K562 (cell line): ENCODE measurements around the gene ZBTB18. TPM values are rescaled to one million over a fixed set of nuclear protein-coding genes. Genes with fewer than 3 reads are reported as not detected.

ENCODE experiments used
- ATAC-seq: fragments of 200-7000 bp; cut with Tn5 transposase; 3 replicates; pipeline ENCODE4 v1.9.1; 2020; ENCODE audit warnings: moderate library complexity
- BruUV-seq: library from RNA; stranded (reverse); fragments of 400-500 nt; replicated peaks from 2 replicates; lab custom pipeline; 2021; lab: Mats Ljungman, UMichigan
- CTCF ChIA-PET: fragments of 300-600 bp; formaldehyde crosslinking; extraction: SDS; loops from one replicate; lab custom pipeline; 2021; ENCODE audit warnings: low intra/inter-chr PET ratio; lab: Yijun Ruan, JAX
- POLR2A ChIA-PET: fragments of 300-600, 350-650 bp; sonication (Branson Sonifier 250); formaldehyde crosslinking; extraction: SDS; loops from one replicate; lab custom pipeline; 2021; ENCODE audit warnings: antibody characterized with exemption, inconsistent platforms; lab: Yijun Ruan, JAX
- DNase-seq, 4 experiments: peaks; one replicate each; pipeline versions ENCODE4 v3.0.0 to v3.0.0-alpha.2; 2011 to 2018; ENCODE audit warnings: low spot score in 3 of 4, mixed read lengths in 3 of 4; ENCODE audit errors: extremely low read depth in 1 of 4
- FAIRE-seq: peaks from 2 replicates; lab custom pipeline; 2011; peaks lifted over from hg19 to GRCh38; lab: Jason Lieb, UNC
- H2AFZ ChIP-seq: 2 replicates; pipeline ENCODE4 v1.6.0; 2011; ENCODE audit warnings: low read depth, low read length, control low read depth, inconsistent platforms
- H3K27ac ChIP-seq: fragments of 200-600 bp; 3 replicates; pipeline ENCODE4 v1.8.0; 2011; ENCODE audit warnings: low read depth, mild to moderate bottlenecking, control low read depth, inconsistent platforms, low read length, moderate library complexity, mixed read lengths; ENCODE audit errors: extremely low read depth
- H3K27me3 ChIP-seq, 2 experiments: fragments of 300-600 bp in 1 of 2; 2 replicates in 1 of 2; 3 replicates in 1 of 2; pipeline versions ENCODE4 v1.6.0 to v1.8.0; 2011; ENCODE audit warnings: inconsistent platforms in 2 of 2, low read length in 2 of 2, mild to moderate bottlenecking in 1 of 2, mixed read lengths in 1 of 2, moderate library complexity in 1 of 2; ENCODE audit not compliant: control insufficient read depth in 2 of 2, insufficient read depth in 2 of 2
- H3K36me3 ChIP-seq: fragments of 300-600 bp; 3 replicates; pipeline ENCODE4 v1.8.0; 2011; ENCODE audit warnings: mild to moderate bottlenecking, low read length, inconsistent platforms; ENCODE audit not compliant: control insufficient read depth, insufficient read depth
- H3K4me1 ChIP-seq, 2 experiments: fragments of 200-600 bp in 1 of 2; replicated peaks in 1 of 2; 2 replicates in 1 of 2; 3 replicates in 1 of 2; pipeline versions ENCODE4 v1.5.1 to v1.8.0; 2011; ENCODE audit warnings: inconsistent platforms in 2 of 2, low read length in 2 of 2, mild to moderate bottlenecking in 1 of 2, mixed read lengths in 1 of 2, moderate library complexity in 1 of 2; ENCODE audit not compliant: control insufficient read depth in 2 of 2, insufficient read depth in 2 of 2
- H3K4me2 ChIP-seq: 2 replicates; pipeline ENCODE4 v1.6.1; 2011; ENCODE audit warnings: low read length, control low read depth, inconsistent platforms, mixed read lengths; ENCODE audit not compliant: insufficient read depth
- H3K4me3 ChIP-seq: fragments of 200-600 bp; sonication (generic), shearing (Covaris generic); 2 replicates; pipeline ENCODE4 v1.5.1; 2016; ENCODE audit warnings: control low read depth, inconsistent platforms
- H3K79me2 ChIP-seq: fragments of 200-600 bp; 3 replicates; pipeline ENCODE4 v1.8.0; 2011; ENCODE audit warnings: low read length, inconsistent platforms; ENCODE audit not compliant: control insufficient read depth, insufficient read depth
- H3K9ac ChIP-seq, 2 experiments: 2 replicates each; pipeline versions ENCODE4 v1.6.0 to v1.6.1; 2011; ENCODE audit warnings: low read depth in 2 of 2, low read length in 2 of 2, control low read depth in 1 of 2, inconsistent platforms in 1 of 2, mild to moderate bottlenecking in 1 of 2, mixed read lengths in 1 of 2; ENCODE audit not compliant: insufficient read depth in 1 of 2
- H3K9me1 ChIP-seq: one replicate; pipeline ENCODE4 v1.6.0; 2011; ENCODE audit warnings: inconsistent platforms, mild to moderate bottlenecking, low read length, moderate library complexity; ENCODE audit not compliant: control insufficient read depth, insufficient read depth
- H3K9me3 ChIP-seq: replicated peaks from 2 replicates; pipeline ENCODE4 v1.5.1; 2011; ENCODE audit warnings: low read depth, low read length, inconsistent platforms; ENCODE audit not compliant: control insufficient read depth, insufficient read depth
- H4K20me1 ChIP-seq: replicated peaks from 2 replicates; pipeline ENCODE4 v1.6.1; 2011; ENCODE audit warnings: low read length, inconsistent platforms, mixed read lengths; ENCODE audit not compliant: control insufficient read depth, insufficient read depth
- CREB1 ChIP-seq, 2 experiments: sonication (generic) in 1 of 2; formaldehyde crosslinking in 1 of 2; IDR thresholded peaks; 2 replicates each; pipeline versions ENCODE4 v1.6.1 to v1.8.0; 2012 to 2022; ENCODE audit warnings: inconsistent platforms in 1 of 2, mild to moderate bottlenecking in 1 of 2, missing genetic modification reagents in 1 of 2, moderate library complexity in 1 of 2
- EGR1 ChIP-seq: fragments of 450-650 bp; conservative IDR thresholded peaks from 2 replicates; pipeline ENCODE4 v1.6.1; 2017; ENCODE audit warnings: mild to moderate bottlenecking
- MIER1 ChIP-seq: fragments of 450-650 bp; IDR thresholded peaks from 2 replicates; pipeline ENCODE4 v1.6.1; 2016; ENCODE audit warnings: antibody characterized with exemption, mild to moderate bottlenecking, low read depth
- PRPF4 ChIP-seq: fragments of 200-400 bp; formaldehyde crosslinking; IDR thresholded peaks from one replicate; pipeline ENCODE4 v1.6.1; 2017; ENCODE audit warnings: low read length, low read depth, mild to moderate bottlenecking; ENCODE audit not compliant: insufficient read depth, poor library complexity, severe bottlenecking
- SIN3A ChIP-seq, 2 experiments: fragments of 150-350 bp in 1 of 2; IDR thresholded peaks; 2 replicates each; pipeline ENCODE4 v1.6.1; 2011 to 2016; ENCODE audit warnings: borderline replicate concordance in 2 of 2, low read depth in 2 of 2, low read length in 2 of 2, mild to moderate bottlenecking in 2 of 2, moderate library complexity in 2 of 2; ENCODE audit not compliant: control insufficient read depth in 1 of 2
- TRIM24 ChIP-seq, 2 experiments: fragments of 450-650 bp; IDR thresholded peaks; 2 replicates each; pipeline ENCODE4 v1.6.1; 2016
- ZFX ChIP-seq: sonication (generic); formaldehyde crosslinking; IDR thresholded peaks from 2 replicates; pipeline ENCODE4 v1.8.0; 2022; ENCODE audit warnings: mild to moderate bottlenecking, missing genetic modification reagents, moderate library complexity
- ZNF785 ChIP-seq: fragments of 250-450 bp; sonication (Bioruptor Pico); IDR thresholded peaks from 2 replicates; pipeline ENCODE4 v1.4.0; 2020; ENCODE audit warnings: mild to moderate bottlenecking
- WGBS: fragments of 100-300 bp; shearing (Covaris generic); methylation state at CpG from one replicate; pipeline ENCODE4 v1.1.6; 2016; ENCODE audit warnings: low coverage, mixed read lengths; ENCODE audit not compliant: insufficient coverage; ENCODE audit errors: missing lambda C conversion rate; 5-methylcytosine and 5-hydroxymethylcytosine counted together
- in situ Hi-C: fragments of 300-500 bp; cut with MboI; formaldehyde crosslinking; loops from 4 replicates; pipeline ENCODE4 v1.15.0; 2018; ENCODE audit warnings: inconsistent platforms, mixed read lengths
- intact Hi-C: fragments of 100-400 bp; cut with micrococcal nuclease; formaldehyde crosslinking; loops from 2 replicates; pipeline ENCODE4 v1.14.2; 2022
- polyA plus RNA-seq, 8 experiments: library from polyadenylated mRNA; depleted of rRNA in 4 of 8; stranded (reverse) in 5 of 8; unstranded in 3 of 8; fragments of >200 nt; fragmentation: Nextera tagmentation in 2 of 8; fragmentation: Illumina TruSeq in 1 of 8; extraction: Ambion mirVana in 2 of 8; extraction: Trizol in 1 of 8; gene quantifications; 2 replicates each; pipeline versions ENCODE4 v1.2.1 to v1.2.3, GENCODE V29; 2011 to 2014; ENCODE audit warnings: inconsistent platforms in 1 of 8, missing spikeins in 1 of 8
- total RNA-seq, 7 experiments: library from RNA; depleted of rRNA in 6 of 7; stranded (reverse); fragments of >200 nt in 6 of 7; fragmentation: Illumina TruSeq in 2 of 7; extraction: Trizol in 2 of 7; gene quantifications; 2 replicates each; pipeline versions ENCODE4 v1.2.1 to v1.2.3, GENCODE V29; 2011 to 2021; ENCODE audit warnings: low replicate concordance in 1 of 7
- TF ChIP-seq, protein P1 (sequence below), 3 experiments: IDR thresholded peaks in 2 of 3; conservative IDR thresholded peaks in 1 of 3; 2 replicates each; pipeline ENCODE4 v1.5.1; 2011 to 2012; ENCODE audit warnings: low read length in 3 of 3, mild to moderate bottlenecking in 3 of 3, control low read depth in 2 of 3, improper control_type of control experiment in 1 of 3, inconsistent platforms in 1 of 3, low read depth in 1 of 3, mixed read lengths in 1 of 3, moderate library complexity in 1 of 3; ENCODE audit not compliant: insufficient read depth in 2 of 3
- TF ChIP-seq, protein P2 (sequence below), 2 experiments: fragments of 450-650 bp in 1 of 2; sonication (generic) in 1 of 2; formaldehyde crosslinking in 1 of 2; IDR thresholded peaks in 1 of 2; conservative IDR thresholded peaks in 1 of 2; 2 replicates each; pipeline versions ENCODE4 v1.6.1 to v1.8.1; 2016 to 2023; ENCODE audit warnings: mild to moderate bottlenecking in 2 of 2, moderate library complexity in 2 of 2, inconsistent platforms in 1 of 2, missing genetic modification reagents in 1 of 2

Gene ZBTB18
- total and polyA plus RNA-seq, 9 of the 15 experiments (the other 6 are each of a cell fraction or from before 2014, with no cell fraction given): 0.13 to 2.6 (median 1.6) TPM

DNA sequence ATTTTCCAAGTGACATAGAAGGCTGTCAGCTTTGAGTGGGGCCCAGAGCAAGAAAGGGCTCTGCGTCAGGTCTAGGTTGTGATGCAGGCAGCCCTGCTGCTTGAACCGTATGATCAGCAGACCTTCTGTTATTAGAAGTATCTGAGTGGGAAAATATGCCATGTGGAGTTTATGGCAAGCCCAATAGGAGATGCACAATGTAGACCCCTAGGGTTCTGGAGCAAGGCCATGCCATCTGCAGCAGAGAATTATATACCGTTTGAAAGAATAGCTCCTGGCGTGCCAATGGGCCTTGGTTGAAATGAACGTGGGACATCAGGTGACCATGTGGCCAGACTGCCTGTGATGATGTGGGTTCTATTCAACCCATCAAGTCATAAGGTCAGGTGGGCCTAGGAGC lies 44.1 kb upstream of the ZBTB18 start:
- ChIA-PET POLR2A (interaction anchor here (0.7 kb wide), 1 partner anchor 158 kb away, joined by 3 read pairs; no protein-coding TSS in a partner anchor), CTCF (no interaction called here)
- Histone ChIP-seq H3K9ac (no peak overlapping the region), H3K27me3 (peaks cover 7 to 22% of the 10 kb centered on the region in 2 experiments; a peak in 3 of 5 replicates), H4K20me1 (no peaks in the 10 kb centered on the region), H3K36me3 (no peaks in the 10 kb centered on the region), H3K4me2 (no peak overlapping the region), H3K9me3 (no peaks in the 10 kb centered on the region), H3K4me3 (no peak overlapping the region), H3K79me2 (no peaks in the 10 kb centered on the region), H3K9me1 (no peaks in the 10 kb centered on the region), H3K27ac (no peak overlapping the region), H2AFZ (no peak overlapping the region), H3K4me1 (no peaks in the 10 kb centered on the region)
- no TSS peak for BruUV-seq
- 1% methylated on average over 5 of the region's 5 CpGs for WGBS
- ATAC-seq: no peak
- intact Hi-C loops: no loop called here
- in situ Hi-C loops: no loop called here
- DNase-seq: no peak
- FAIRE-seq: no peak
- no peak for TF ChIP-seq TRIM24 (IDR thresholded peaks at IDR 0.05)
- no peak for TF ChIP-seq PRPF4
- no peak for TF ChIP-seq ZNF785
- TF ChIP-seq MIER1: no peak
- TF ChIP-seq ZFX: no peak

DNA sequence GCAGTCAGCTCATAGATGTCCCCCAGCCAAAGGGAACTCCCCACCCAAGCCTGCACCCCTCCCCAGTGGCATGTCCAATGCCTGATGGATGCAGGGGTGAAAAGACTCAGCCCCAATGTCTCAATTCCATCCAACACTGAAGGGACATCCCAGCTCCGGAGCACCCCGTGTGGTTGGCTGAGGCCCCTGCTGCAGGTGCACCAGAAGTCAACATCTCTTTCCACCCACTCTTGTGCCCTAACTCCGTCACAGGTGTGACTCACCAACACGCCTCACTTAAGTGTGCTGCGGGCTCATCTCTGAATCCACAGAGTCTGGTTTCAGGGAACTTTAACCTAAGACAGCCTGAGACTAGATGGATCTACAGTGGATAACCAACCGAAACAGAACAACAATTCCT lies 40.9 kb upstream of the ZBTB18 start:
- ATAC-seq (peak; percentile 72), FAIRE-seq (no peak), DNase-seq (peak in 1 of 4 experiments; percentile 5)
- H2AFZ ChIP-seq: no peak overlapping the region
- no peaks in the 10 kb centered on the region for H3K4me1 ChIP-seq
- no peak overlapping the region for H3K4me2 ChIP-seq
- no peak overlapping the region for H3K27ac ChIP-seq
- H3K9ac ChIP-seq: no peak overlapping the region
- POLR2A ChIA-PET: no interaction called here
- H3K27me3 ChIP-seq: peaks cover 14 to 27% of the 10 kb centered on the region in 2 experiments; a peak in 3 of 5 replicates
- no peaks in the 10 kb centered on the region for H3K36me3 ChIP-seq
- intact Hi-C loops: loop anchor here (10.0 kb wide), 1 partner anchor 205 kb away; no protein-coding TSS in a partner anchor
- TF ChIP-seq, protein P1, sequence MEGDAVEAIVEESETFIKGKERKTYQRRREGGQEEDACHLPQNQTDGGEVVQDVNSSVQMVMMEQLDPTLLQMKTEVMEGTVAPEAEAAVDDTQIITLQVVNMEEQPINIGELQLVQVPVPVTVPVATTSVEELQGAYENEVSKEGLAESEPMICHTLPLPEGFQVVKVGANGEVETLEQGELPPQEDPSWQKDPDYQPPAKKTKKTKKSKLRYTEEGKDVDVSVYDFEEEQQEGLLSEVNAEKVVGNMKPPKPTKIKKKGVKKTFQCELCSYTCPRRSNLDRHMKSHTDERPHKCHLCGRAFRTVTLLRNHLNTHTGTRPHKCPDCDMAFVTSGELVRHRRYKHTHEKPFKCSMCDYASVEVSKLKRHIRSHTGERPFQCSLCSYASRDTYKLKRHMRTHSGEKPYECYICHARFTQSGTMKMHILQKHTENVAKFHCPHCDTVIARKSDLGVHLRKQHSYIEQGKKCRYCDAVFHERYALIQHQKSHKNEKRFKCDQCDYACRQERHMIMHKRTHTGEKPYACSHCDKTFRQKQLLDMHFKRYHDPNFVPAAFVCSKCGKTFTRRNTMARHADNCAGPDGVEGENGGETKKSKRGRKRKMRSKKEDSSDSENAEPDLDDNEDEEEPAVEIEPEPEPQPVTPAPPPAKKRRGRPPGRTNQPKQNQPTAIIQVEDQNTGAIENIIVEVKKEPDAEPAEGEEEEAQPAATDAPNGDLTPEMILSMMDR (IDR thresholded peaks at IDR 0.05 in 2 of 3, conservative IDR thresholded peaks at IDR 0.05 in 1 of 3; ENCODE audit: insufficient read depth in 2 of 3, low read depth in 1 of 3, low read length in 3 of 3): 0 out of 6 replicates have a peak, but pooled peaks of 2 of the 3 experiments have one; percentile 13 to 23
- TF ChIP-seq, protein P2, sequence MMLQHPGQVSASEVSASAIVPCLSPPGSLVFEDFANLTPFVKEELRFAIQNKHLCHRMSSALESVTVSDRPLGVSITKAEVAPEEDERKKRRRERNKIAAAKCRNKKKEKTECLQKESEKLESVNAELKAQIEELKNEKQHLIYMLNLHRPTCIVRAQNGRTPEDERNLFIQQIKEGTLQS (IDR thresholded peaks at IDR 0.05): 0 out of 2 replicates have a peak, but pooled peaks have one; percentile 16
- TF ChIP-seq, protein P2 (CRISPR knock-in tag; conservative IDR thresholded peaks at IDR 0.05): no peak
- TF ChIP-seq SIN3A (IDR thresholded peaks at IDR 0.05; ENCODE audit: borderline replicate concordance in 2 of 2, control insufficient read depth in 1 of 2, low read depth in 2 of 2, low read length in 2 of 2): no peak
- 0 out of 2 replicates have a peak, but pooled peaks have one; percentile 19 for TF ChIP-seq EGR1
- peak; percentile 18; the same call in 1 of the 2 replicates for TF ChIP-seq CREB1 (IDR thresholded peaks at IDR 0.05)
- TF ChIP-seq CREB1 (CRISPR knock-in tag; IDR thresholded peaks at IDR 0.05): no peak
- H3K9me1 ChIP-seq: no peaks in the 10 kb centered on the region
- H3K4me3 ChIP-seq: no peak overlapping the region
- no peaks in the 10 kb centered on the region for H3K79me2 ChIP-seq
- CTCF ChIA-PET: no interaction called here
- in situ Hi-C loops: no loop called here
- H4K20me1 ChIP-seq: no peaks in the 10 kb centered on the region
- WGBS: under 1% methylated on average over 6 of the region's 6 CpGs
- no TSS peak for BruUV-seq
- no peaks in the 10 kb centered on the region for H3K9me3 ChIP-seq
